Activated T-cell treated with anti-CD3 and anti-CD28 coated beads for 48 hours (primary cell): ENCODE results near the gene REXO5.
"Not testable (repeated sequence)": the region's sequence is repeated elsewhere in the genome, so short reads cannot be mapped to it uniquely, and the experiment has no call there.

Experiments
- DNase-seq: peaks from one replicate; pipeline ENCODE4 v3.0.0-alpha.2; 2020; ENCODE audit warnings: low read depth

REXO5 gene

DNA sequence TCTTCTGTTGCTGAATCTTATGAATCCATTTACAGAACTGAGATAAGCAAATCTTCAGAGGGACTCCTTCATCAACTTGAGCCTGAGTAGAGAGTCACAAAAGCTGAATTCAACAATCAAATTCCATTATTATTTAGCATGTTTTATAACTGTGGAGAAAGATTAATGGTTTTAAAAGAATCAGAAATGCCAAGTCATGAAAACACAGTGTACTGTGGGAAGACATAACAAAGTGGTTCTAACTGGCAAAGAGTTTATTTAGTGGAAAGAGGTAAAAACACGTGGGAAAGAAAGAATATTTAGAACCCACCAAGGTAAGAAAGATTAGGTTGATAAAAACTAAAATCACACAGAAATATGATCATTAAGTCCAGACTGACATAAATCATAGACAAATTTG lies 5.0 kb upstream of the REXO5 start:
- no peak for DNase-seq

DNA sequence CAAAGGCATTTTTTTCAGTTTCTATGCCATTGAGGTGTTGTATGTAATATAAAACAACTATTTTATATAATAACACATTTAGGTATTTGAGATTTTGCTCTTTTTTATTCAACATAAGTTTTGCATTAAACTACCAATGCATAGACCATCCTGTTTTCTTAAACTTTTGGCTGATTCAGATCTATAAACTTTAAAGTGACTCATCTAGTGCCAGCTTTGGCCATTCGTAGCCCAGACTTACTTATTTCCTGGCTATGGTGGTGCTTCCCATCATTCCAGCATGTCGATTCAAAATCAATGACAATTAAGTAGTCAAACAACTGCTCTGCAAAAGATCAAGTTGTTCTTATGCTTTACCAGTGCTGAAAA lies 3.2 kb upstream of the REXO5 start:
- DNase-seq: no peak

DNA sequence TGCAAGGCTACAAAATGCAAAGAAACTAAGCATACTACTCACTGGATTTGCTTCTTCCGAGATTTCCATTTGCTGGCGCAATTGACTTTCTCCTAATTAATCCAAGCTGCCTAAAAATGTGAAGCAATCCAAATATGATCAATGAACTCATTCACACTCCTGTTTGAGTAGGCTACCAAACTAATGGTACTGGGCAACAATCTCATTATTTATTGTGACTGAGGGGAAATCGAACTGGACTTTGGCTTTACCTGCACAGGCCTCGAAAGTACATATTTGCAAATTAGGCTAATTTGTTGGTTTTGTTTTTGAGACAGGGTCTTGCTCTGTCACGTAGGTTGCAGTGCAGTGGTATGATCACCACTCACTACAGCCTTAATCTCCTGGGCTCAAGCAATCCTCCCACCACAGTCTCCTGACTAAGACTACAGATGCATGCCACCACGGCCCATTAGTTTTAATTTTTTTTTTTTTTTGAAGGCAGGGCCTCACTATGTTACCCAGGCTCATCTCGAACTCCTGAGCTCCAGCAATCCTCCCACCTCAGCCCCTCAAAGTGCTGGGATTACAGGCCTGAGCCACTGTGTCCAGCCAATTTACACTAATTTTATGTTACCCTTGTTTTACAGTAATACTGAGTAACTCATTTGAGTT lies 2.6 kb upstream of the REXO5 start:
- no peak for DNase-seq

DNA sequence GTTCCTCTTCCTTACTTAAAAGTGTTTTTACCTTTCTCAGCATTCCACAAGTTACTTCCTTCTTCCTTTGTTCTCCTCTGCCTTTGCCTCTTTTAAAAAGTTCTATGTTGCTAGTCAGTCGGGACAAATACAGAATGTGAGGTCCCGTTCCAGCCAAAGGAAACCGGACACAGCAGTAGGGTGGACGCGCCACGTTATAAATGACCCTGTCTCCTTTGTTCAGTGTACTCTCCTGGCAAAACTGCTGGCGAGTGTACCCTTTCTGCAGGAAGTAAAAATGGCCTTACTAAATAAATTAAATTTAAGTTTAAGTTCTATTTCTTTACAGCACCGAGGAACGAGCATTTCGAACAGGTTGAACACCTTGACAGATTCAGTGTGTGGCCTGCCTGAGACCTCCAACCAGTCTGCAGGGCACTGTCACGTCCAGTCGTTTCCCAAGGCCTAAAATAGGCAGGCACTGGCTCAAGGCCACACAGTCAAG lies 601 bp upstream of the REXO5 start:
- not testable (repeated sequence) for DNase-seq

DNA sequence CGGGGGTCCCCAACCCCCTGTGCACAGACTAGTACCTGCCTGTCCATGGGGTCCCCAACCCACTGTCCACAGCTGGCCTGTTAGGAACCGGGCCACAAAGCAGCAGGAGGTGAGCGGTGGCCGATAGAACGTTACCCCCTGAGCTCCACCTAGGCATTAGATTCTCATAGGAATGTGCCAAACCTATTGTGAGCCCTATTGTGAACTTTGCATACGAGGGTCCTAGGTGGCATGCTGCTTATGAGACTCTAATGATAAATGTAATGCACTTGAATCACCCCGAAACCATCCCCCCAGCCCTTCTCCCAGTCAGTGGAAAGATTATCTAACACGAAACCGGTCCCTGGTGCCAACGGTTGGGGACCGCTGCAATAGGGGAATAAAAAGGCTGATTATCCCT lies 1.5 kb downstream of the REXO5 start:
- no peak for DNase-seq

DNA sequence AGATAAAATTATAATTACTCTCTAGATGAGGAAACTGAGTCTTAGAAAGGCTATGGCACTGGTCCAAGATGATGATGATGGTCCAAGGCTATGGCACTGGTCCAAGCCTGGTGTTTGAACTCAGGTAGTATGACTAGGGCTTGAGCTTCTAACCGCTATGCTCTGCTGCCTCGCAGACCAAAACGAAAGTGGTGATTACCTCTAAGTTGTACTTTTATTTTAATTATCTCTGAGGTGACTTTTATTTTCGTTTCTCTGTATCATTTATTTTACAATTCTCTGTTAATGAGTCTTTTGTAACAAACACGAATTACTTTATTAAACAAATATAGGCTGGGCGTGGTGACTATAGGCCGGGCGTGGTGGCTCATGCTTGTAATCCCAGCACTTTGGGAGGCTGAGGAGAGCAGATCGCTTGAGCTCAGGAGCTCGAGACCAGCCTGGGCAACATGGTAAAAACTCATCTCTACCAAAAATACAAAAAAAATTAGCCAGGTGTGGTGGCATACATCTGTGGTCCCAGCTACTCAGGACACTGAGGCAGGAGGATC lies 5.6 kb downstream of the REXO5 start:
- DNase-seq: no peak

DNA sequence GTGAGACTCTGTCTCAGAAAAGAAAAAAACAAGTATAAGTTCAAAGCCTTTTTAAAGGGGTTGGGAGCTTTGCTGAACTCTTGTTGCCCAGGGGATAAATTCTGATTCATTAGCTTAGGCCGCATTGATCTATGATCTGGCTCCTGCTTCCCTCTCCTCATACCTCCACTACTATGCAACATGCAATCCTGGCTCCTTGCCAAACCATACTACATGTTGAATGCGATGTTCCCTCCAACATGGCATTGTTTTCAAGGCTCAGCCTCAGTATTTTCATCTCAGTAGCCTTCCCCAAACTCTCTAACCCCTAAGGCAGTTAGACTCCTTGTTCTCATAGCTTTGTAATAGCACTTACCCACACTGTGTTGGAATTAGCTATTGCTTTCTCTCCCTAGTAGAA lies 6.2 kb downstream of the REXO5 start:
- DNase-seq: no peak

DNA sequence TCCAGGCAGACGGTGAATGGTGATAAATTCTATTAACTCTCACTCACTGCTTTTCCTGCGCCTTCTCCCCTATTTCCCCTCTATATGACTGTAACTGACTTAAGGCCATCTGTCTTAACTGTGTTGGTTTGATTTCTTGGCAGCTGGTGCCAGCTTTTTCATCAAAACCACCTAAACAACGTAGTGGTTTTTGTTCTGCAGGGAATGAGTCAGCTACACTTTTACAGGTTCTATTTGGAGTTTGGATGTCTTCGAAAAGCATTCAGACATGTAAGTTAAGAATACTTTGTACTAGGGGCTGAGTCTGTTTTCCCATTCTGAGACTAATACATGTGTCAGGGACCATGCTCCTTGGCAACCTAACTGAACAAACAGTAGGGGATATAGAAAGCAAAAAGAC lies 8.5 kb downstream of the REXO5 start:
- no peak for DNase-seq

DNA sequence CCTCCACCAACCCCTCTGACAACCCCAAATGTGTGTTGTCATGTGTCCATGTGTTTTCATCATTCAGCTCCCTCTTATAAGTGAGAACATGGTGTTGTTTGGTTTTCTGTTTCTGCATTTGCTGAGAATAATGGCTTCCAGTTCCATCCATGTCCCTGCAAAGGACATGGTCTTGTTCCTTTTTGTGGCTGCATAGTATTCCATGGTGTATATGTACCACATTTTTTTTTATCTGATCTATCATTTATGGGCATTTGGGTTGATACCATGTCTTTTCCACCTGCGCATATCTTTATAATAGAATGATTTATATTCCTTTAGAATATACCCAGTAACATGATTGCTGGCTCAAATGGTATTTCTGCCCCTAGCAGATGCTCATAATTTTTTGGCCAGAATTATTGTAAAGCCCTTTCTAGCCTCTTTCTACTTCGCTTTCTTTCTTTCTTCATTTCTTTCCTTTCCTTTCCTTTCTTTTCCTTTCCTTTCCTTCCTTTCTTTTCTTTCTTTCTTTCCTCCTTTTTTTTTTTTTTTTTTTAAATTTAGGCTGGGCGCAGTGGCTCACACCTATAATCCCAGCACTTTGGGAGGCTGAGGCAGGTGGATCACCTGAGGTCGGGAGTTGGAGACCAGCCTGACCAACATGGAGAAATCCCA lies 12.7 kb downstream of the REXO5 start:
- DNase-seq: no peak

DNA sequence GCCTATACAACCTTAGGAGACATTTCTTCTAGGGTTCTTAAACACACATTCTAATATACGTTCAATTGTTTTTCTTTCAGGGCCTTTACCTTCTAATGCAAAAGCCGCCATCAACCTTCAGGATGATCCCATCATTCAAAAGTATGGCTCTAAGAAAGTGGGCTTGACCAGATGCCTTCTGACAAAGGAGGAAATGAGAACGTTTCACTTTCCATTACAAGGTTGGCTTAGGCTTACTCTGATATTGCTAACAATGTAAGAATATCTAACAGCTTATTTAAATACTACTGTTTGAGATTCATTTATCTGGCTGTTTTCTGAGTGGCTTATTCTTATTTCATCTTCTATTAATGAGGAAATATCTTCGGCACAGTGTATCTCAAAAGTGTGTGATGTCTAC lies 15.4 kb downstream of the REXO5 start:
- no peak for DNase-seq

DNA sequence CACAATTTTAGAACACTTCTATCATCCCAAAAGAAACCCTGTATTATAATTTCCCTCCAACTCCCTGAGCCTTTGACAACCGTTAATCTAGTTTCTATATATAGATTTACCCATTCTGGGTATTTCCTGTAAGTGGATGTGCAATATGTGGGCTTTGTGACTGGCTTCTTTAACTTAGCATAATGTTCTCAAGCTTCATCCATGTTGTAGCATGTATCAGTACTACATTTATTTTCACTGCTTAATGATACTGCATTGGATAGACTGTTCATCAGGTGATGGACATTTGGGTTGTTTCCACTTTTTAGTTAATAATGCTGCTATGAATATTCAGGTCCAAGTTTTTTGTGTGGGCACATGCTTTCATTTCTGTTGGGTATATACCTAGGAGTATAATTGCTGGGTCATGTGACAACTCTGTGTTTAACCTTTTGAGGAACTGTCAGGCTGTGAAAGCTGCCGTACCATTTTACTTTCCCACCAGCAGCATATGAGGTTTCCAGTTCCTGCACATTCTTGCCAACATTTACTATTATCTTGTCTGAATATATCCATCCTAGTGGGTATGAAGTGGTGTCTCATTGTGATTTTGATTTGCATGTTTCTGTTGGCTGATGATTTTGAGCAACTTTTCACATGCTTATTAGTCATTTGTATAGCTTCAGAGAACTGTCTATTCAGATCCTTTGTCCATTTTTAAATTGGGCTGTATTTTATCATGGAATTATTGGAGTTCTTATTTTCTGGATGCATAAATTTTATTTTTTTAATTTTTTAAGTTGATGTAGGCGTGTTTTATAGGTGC lies 16.4 kb downstream of the REXO5 start:
- DNase-seq: no peak

DNA sequence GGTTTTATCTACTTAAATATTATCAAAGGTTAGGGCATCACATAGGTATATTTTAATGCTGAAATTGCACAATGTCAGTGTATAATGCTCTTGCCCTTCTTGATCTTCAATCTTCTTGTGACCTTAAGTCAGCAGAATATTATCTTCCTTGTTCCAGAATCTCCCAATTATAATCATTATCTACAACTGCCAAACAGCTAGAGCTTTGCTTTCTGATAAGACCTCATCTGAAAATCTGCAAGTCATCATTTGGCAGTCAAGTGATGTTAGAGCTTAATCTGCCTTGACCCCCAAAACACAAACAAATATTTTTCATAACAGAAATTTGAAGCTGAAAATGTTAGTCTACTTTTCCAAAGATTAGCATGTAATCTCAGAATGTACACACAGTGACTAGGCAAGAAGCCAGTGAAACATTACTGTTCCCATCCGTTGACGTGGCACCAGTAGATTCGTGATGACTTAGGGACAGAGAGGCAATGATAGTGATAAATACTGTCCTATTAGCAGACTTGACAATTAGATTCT lies 19.8 kb downstream of the REXO5 start:
- no peak for DNase-seq

DNA sequence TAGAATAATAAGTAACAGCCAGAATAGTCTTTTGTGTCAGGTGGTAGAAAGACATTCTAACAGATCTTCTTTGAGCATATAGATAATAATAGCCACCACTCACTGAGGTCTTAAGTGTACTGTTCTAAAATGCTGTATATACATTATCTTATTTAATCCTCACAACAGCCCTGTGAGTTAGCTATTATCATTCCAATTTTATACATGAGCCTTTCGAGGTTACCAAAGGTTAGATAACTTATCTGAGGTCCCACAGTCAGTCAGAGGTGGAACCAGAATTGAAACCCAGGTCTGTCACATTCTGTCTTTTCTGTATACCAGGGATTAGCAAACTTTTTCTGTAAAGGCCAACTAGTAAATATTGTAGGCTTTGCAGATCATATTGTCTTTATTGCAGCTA lies 23.2 kb downstream of the REXO5 start:
- DNase-seq: no peak

DNA sequence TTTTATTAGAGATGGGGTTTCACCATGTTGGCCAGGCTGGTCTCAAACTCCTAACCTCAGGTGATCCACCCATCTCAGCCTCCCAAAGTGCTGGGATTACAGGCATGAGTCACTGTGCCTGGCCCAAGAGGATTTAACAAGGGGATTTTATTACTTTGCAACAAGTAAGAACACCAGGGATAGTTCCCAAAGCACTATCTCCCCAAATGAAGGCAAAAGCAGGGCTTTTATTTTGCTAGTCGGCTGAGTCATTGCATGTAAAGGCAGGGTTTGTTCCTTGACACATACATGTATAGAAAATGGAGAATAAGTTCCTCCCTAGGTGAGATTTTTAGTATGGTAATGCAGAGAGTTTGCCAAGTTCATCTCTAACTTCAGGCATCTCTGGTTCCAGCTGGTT lies 24.0 kb downstream of the REXO5 start:
- DNase-seq: no peak

DNA sequence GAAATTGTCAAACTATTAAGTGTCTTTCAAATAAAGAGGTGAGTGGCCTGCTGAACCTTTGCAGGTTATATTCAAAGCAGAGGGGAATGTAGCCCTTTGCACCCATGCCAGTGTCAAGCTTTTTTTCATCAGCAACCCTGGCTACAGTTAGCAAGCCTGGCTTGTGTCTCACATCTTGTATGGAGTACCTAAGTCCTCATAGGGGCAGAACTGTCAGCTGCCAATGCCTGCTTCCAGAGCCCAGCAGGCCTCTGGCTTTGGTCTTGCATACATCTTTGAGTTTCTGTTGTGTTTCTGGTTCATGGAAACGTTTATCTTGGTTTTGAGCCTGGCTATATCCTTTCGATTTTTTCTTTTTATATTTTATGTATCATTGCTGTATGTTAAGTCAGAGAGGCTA lies 26.8 kb downstream of the REXO5 start:
- no peak for DNase-seq

DNA sequence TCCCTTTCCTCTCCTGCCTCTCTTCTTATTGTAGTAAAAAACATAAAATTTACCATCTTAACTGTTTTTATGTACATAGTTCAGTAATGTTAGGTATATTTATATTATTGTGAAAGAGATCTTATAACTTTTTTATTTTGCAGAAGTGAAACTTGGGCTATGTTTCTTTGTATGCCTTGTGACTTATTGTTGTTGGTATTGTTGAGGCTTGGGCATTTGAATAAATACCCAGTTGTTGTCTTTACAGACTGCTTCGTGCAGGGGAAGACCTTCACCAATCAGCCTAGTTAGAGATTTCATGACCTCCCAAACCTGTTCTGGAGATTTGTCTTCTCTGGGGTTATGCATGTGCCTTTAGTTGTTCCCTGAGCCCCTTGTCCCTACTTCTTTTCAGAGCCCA lies 31.9 kb downstream of the REXO5 start:
- DNase-seq: no peak

DNA sequence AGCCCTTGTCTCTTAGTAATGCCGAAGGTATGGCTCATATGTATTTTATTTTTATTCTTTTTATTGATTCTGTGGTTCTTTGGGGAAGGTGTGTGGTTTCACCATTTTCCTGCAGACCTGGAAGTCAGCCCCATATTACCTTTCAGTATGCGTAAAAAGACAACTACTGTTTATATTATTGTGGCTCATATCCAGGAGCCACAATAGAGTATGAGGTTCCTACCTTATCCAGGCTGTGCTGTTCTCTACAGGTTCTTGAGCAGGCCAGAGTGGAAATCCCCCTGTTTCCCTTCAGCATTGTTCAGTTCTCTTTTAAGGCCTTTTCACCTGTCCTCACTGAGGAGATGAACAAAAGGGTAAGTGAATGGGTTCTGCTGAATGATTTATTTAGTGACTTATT lies 33.2 kb downstream of the REXO5 start:
- DNase-seq: no peak

DNA sequence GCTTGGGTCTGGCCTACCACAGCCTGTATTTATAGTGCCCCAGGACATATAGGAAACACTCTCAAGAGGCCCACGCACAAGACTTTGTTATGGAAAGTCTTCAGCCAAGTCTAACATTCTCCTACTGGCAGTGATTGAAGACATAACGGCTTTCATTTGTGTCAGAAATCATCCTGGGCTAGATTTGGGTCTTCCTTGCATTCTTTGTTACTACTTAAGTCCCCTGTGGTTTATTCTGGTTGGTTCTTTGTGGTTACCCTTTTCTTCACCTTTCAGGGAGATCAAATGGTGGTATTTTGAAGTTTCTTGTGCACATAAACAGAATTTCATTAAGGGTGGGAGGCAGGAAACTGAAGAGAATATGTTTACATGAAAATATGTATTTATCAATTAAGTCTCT lies 37.7 kb downstream of the REXO5 start:
- no peak for DNase-seq

DNA sequence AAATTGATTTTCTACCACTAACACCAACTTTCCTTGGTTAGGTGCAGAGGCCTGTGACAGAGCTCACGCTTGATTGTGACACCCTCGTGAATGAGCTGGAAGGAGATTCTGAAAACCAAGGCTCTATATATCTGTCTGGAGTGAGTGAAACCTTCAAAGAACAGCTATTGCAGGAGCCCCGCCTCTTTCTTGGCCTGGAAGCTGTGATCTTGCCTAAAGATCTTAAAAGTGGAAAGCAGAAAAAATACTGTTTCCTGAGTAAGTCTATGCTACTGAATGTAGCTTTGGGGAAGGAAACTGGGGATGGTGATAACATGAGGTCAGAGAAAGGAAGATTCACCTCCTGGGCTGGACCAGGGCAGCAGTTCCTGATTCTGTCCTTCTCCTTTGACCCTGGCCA lies 38.3 kb downstream of the REXO5 start:
- DNase-seq: no peak

DNA sequence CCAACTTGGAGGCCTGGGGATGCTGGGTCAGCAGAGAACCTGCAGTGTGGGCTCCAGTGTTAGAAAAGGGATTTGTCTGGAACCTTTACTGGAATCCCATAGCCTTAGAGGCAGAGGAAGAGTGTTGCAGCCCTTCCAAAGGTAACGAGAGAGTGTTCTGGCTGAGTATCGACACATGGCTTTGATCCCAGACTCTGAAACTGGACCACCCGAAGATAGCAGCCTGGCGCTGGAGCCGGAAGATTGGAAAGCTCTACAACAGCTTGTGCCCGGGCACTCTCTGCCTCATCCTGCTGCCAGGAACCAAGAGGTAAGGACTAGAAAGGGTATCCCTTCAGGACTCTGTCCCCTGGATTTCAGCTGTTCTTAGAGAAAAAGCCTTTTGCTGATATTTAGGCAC lies 39.7 kb downstream of the REXO5 start:
- no peak for DNase-seq

DNA sequence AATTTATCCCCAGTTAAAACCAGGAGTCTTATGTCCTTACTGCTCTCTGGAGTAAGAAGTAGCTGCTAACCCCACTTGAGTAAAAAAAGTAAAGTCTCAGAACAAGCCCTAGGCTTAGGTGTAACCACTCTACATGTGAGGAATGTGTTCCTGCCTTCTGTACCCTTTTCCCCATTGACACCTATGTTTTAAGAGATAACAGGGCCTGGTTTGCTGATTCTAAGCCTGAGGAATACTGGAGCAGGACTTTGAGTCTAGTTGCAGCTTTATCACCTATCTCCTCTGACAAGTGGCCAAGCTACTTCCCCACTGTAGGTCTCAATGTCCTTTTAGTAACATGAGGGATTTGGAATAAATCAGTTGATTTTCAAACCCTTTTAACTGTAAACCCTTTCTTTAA lies 40.2 kb downstream of the REXO5 start:
- no peak for DNase-seq

DNA sequence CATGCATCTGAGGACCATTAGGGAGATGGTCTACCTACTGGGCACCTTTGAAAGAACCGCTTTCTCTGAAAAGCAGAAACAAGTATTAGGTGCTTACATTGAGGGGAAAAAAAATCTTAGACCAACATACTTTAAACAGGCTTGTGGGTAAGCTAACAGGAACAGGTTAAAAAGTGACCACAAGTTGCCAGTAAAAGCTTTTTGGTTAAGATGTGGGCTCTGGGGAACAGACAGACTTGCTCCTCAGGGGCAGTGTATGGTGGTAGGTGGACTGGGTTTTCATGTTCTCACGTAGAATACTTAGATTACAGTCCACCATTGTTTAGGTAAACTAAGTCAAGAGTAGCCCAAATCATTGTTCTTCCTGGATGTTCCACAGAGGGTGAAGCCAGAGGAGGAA lies 41.2 kb downstream of the REXO5 start:
- DNase-seq: no peak
